MM.1S (cell line): Measurements from ENCODE around the gene CARD11.

Source experiments
- EZH2phosphoT487 ChIP-seq: fragments of 300-600 bp; sonication (generic); IDR thresholded peaks from 2 replicates; pipeline ENCODE4 v1.6.1; 2018; ENCODE audit warnings: antibody characterized with exemption, low read length
- TF ChIP-seq, protein P1 (sequence below): fragments of 300-600 bp; sonication (generic); IDR thresholded peaks from 2 replicates; pipeline ENCODE4 v1.5.1; 2016; ENCODE audit warnings: antibody characterized with exemption, low read length, mixed read lengths

DNA sequence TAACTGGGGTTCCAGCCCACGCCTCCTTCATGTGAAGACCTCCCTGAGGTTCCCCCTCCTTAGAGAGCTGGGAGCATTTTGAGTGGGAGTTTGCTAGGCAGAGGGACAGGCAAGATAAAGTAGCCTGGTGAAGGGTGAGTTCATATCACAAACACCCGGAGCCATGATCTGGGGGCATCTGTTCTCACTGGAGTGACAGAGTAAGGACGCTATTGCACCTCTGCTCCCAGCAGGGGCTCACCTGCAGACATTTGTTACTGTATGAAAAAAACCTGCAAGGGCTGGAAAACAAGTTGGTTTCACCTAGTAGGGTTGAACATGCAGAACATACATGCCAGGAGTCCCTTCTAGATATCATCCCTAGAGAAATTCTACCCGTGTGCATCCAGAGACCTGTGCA is 88.4 kb downstream of the CARD11 start:
- no peak for TF ChIP-seq EZH2phosphoT487
- TF ChIP-seq, protein P1, sequence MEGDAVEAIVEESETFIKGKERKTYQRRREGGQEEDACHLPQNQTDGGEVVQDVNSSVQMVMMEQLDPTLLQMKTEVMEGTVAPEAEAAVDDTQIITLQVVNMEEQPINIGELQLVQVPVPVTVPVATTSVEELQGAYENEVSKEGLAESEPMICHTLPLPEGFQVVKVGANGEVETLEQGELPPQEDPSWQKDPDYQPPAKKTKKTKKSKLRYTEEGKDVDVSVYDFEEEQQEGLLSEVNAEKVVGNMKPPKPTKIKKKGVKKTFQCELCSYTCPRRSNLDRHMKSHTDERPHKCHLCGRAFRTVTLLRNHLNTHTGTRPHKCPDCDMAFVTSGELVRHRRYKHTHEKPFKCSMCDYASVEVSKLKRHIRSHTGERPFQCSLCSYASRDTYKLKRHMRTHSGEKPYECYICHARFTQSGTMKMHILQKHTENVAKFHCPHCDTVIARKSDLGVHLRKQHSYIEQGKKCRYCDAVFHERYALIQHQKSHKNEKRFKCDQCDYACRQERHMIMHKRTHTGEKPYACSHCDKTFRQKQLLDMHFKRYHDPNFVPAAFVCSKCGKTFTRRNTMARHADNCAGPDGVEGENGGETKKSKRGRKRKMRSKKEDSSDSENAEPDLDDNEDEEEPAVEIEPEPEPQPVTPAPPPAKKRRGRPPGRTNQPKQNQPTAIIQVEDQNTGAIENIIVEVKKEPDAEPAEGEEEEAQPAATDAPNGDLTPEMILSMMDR, result no peak
